ENCODE results near the gene PMEPA1. TPM values are rescaled to one million over a fixed set of nuclear protein-coding genes. Genes with fewer than 3 reads are reported as not detected.

The PMEPA1 gene
- total and polyA plus RNA-seq, 2 experiments from 2014 or later, result 6.1 to 11.8 TPM

GRCh38 chr20:57746832-57747404 is 37.1 kb upstream of the PMEPA1 start:
- 53 to 60% methylated on average over 7 of the region's 7 CpGs for WGBS, 2 experiments (ENCODE audit: low coverage in 1 of 2, low lambda C conversion rate in 2 of 2, missing lambda C conversion rate in 2 of 2)
- no peak overlapping the region for H3K27ac ChIP-seq

GRCh38 chr20:57746201-57746600 is 36.4 kb upstream of the PMEPA1 start:
- H3K9me3 ChIP-seq (ENCODE audit: low read depth), result no peaks in the 10 kb centered on the region
- peaks cover 10% of the 10 kb centered on the region; the same call in 1 of the 2 replicates for H3K27me3 ChIP-seq (replicated peaks; ENCODE audit: insufficient read depth)
- H4K20me1 ChIP-seq (ENCODE audit: insufficient read depth), result no peaks in the 10 kb centered on the region
- no peak overlapping the region for H3K4me2 ChIP-seq (ENCODE audit: unreplicated experiment)
- 94 to 95% methylated on average over 13 of the region's 13 CpGs for WGBS, 2 experiments (ENCODE audit: low coverage in 1 of 2, low lambda C conversion rate in 2 of 2, missing lambda C conversion rate in 2 of 2)
- in situ Hi-C loops (cut with MboI), result no loop called here
- H3K4me1 ChIP-seq (ENCODE audit: insufficient read depth), result peaks cover 7% of the 10 kb centered on the region
- peaks cover 6% of the 10 kb centered on the region; the same call in 1 of the 2 replicates for H3F3A ChIP-seq (ENCODE audit: insufficient read depth)
- H3K9me2 ChIP-seq (ENCODE audit: insufficient read depth), result no peaks in the 10 kb centered on the region
- TF ChIP-seq EZH2 (IDR thresholded peaks at IDR 0.05; ENCODE audit: insufficient read depth, poor library complexity, severe bottlenecking) (no peak), EZH2phosphoT487 (IDR thresholded peaks at IDR 0.05; ENCODE audit: insufficient read depth, low read depth) (no peak)
- H3K36me3 ChIP-seq (ENCODE audit: low read depth), result no peaks in the 10 kb centered on the region
- no peak for DNase-seq
- H3K27ac ChIP-seq, result no peak overlapping the region
- H3K79me2 ChIP-seq (ENCODE audit: insufficient read depth), result no peaks in the 10 kb centered on the region
- no peak overlapping the region for H3K9ac ChIP-seq
- no peak overlapping the region for H3K4me3 ChIP-seq
- H2AFZ ChIP-seq, result no peak overlapping the region

More at GRCh38 chr20:57746832-57747404, 37.1 kb upstream of the PMEPA1 start:
- H4K20me1 ChIP-seq (ENCODE audit: insufficient read depth), result no peaks in the 10 kb centered on the region
- H3K36me3 ChIP-seq (ENCODE audit: low read depth), result no peaks in the 10 kb centered on the region
- H3K9me3 ChIP-seq (ENCODE audit: low read depth), result no peaks in the 10 kb centered on the region
- no peak overlapping the region for H2AFZ ChIP-seq
- no peak overlapping the region for H3K4me2 ChIP-seq (ENCODE audit: unreplicated experiment)
- peaks cover 14% of the 10 kb centered on the region; the same call in 1 of the 2 replicates for H3K27me3 ChIP-seq (replicated peaks; ENCODE audit: insufficient read depth)
- peaks cover 7% of the 10 kb centered on the region for H3K4me1 ChIP-seq (ENCODE audit: insufficient read depth)
- H3K9me2 ChIP-seq (ENCODE audit: insufficient read depth), result no peaks in the 10 kb centered on the region
- TF ChIP-seq EZH2 (IDR thresholded peaks at IDR 0.05; ENCODE audit: insufficient read depth, poor library complexity, severe bottlenecking), result no peak
- TF ChIP-seq EZH2phosphoT487 (IDR thresholded peaks at IDR 0.05; ENCODE audit: insufficient read depth, low read depth), result no peak
- H3K79me2 ChIP-seq (ENCODE audit: insufficient read depth), result no peaks in the 10 kb centered on the region
- peaks cover 6% of the 10 kb centered on the region; the same call in 1 of the 2 replicates for H3F3A ChIP-seq (ENCODE audit: insufficient read depth)
- in situ Hi-C loops (cut with MboI), result no loop called here
- H3K4me3 ChIP-seq, result no peak overlapping the region
- H3K9ac ChIP-seq, result no peak overlapping the region
- DNase-seq, result no peak

- Histone ChIP-seq H3K4me1 (ENCODE audit: insufficient read depth) (peaks cover 4% of the 10 kb centered on the region), H3F3A (ENCODE audit: insufficient read depth) (peaks cover 6% of the 10 kb centered on the region; the same call in 1 of the 2 replicates), H3K9me3 (ENCODE audit: low read depth) (no peaks in the 10 kb centered on the region), H3K9me2 (ENCODE audit: insufficient read depth) (no peaks in the 10 kb centered on the region), H3K4me3 (no peak overlapping the region), H3K79me2 (ENCODE audit: insufficient read depth) (no peaks in the 10 kb centered on the region), H3K36me3 (ENCODE audit: low read depth) (no peaks in the 10 kb centered on the region), H3K27me3 (replicated peaks; ENCODE audit: insufficient read depth) (no peaks in the 10 kb centered on the region), H4K20me1 (ENCODE audit: insufficient read depth) (no peaks in the 10 kb centered on the region), H3K9ac (no peak overlapping the region), H3K27ac (no peak overlapping the region), H3K4me2 (ENCODE audit: unreplicated experiment) (no peak overlapping the region), H2AFZ (no peak overlapping the region)
- TF ChIP-seq EZH2 (IDR thresholded peaks at IDR 0.05; ENCODE audit: insufficient read depth, poor library complexity, severe bottlenecking), result no peak
- no peak for TF ChIP-seq EZH2phosphoT487 (IDR thresholded peaks at IDR 0.05; ENCODE audit: insufficient read depth, low read depth)
- in situ Hi-C loops (cut with MboI), result no loop called here
- WGBS, 2 experiments (ENCODE audit: low coverage in 1 of 2, low lambda C conversion rate in 2 of 2, missing lambda C conversion rate in 2 of 2), result 76 to 80% methylated on average over 6 of the region's 6 CpGs
- no peak for DNase-seq
These were observed 34.4 kb upstream of the PMEPA1 start for GRCh38 chr20:57744206-57744605.

GRCh38 chr20:57743450-57744095 is 33.8 kb upstream of the PMEPA1 start:
- Histone ChIP-seq H3K9me3 (ENCODE audit: low read depth) (no peaks in the 10 kb centered on the region), H4K20me1 (ENCODE audit: insufficient read depth) (no peaks in the 10 kb centered on the region), H3K27me3 (replicated peaks; ENCODE audit: insufficient read depth) (no peaks in the 10 kb centered on the region), H3K9ac (no peak overlapping the region), H3K27ac (no peak overlapping the region), H3K36me3 (ENCODE audit: low read depth) (no peaks in the 10 kb centered on the region), H3F3A (ENCODE audit: insufficient read depth) (peaks cover 6% of the 10 kb centered on the region; the same call in 1 of the 2 replicates), H3K9me2 (ENCODE audit: insufficient read depth) (no peaks in the 10 kb centered on the region), H2AFZ (no peak overlapping the region), H3K79me2 (ENCODE audit: insufficient read depth) (no peaks in the 10 kb centered on the region), H3K4me1 (ENCODE audit: insufficient read depth) (no peaks in the 10 kb centered on the region), H3K4me3 (no peak overlapping the region), H3K4me2 (ENCODE audit: unreplicated experiment) (no peak overlapping the region)
- DNase-seq, result no peak
- TF ChIP-seq EZH2phosphoT487 (IDR thresholded peaks at IDR 0.05; ENCODE audit: insufficient read depth, low read depth), result no peak
- no peak for TF ChIP-seq EZH2 (IDR thresholded peaks at IDR 0.05; ENCODE audit: insufficient read depth, poor library complexity, severe bottlenecking)
- 69 to 73% methylated on average over 10 of the region's 10 CpGs for WGBS, 2 experiments (ENCODE audit: low coverage in 1 of 2, low lambda C conversion rate in 2 of 2, missing lambda C conversion rate in 2 of 2)
- in situ Hi-C loops (cut with MboI), result no loop called here
